HepG2 (cell line): ENCODE results near the gene VRK3. TPM values are rescaled to one million over a fixed set of nuclear protein-coding genes. Genes with fewer than 3 reads are reported as not detected.

Experiments
- AGO1 ChIP-seq: fragments of 200-400 bp; formaldehyde crosslinking; IDR thresholded peaks from 2 replicates; pipeline ENCODE4 v1.6.1; 2017; ENCODE audit warnings: mild to moderate bottlenecking, low read depth, low read length, moderate library complexity; ENCODE audit not compliant: poor library complexity, severe bottlenecking
- ATF2 ChIP-seq: sonication (generic); formaldehyde crosslinking; IDR thresholded peaks from 2 replicates; pipeline ENCODE4 v1.4.0; 2020; ENCODE audit warnings: missing genetic modification reagents
- CBX2 ChIP-seq, 2 experiments: fragments of 200-600 bp in 1 of 2; sonication (generic); formaldehyde crosslinking in 1 of 2; IDR thresholded peaks; 2 replicates each; pipeline versions ENCODE4 v1.7.0 to v1.8.1; 2018 to 2022; ENCODE audit warnings: low read depth in 2 of 2, low read length in 1 of 2, mild to moderate bottlenecking in 1 of 2, missing genetic modification reagents in 1 of 2
- CC2D1A ChIP-seq: sonication (generic); formaldehyde crosslinking; IDR thresholded peaks from 2 replicates; pipeline ENCODE4 v1.8.1; 2023; ENCODE audit warnings: mild to moderate bottlenecking, missing genetic modification reagents
- FIP1L1 ChIP-seq: fragments of 200-400 bp; formaldehyde crosslinking; IDR thresholded peaks from 2 replicates; pipeline ENCODE4 v1.6.1; 2018; ENCODE audit warnings: low read depth, mild to moderate bottlenecking, low read length, moderate library complexity, borderline replicate concordance; ENCODE audit not compliant: insufficient read depth
- FOXA1 ChIP-seq, 2 experiments: fragments of 450-650 bp in 1 of 2; sonication (generic) in 1 of 2; formaldehyde crosslinking in 1 of 2; IDR thresholded peaks; 2 replicates each; pipeline versions ENCODE4 v1.4.0 to v1.6.1; 2016 to 2020; ENCODE audit warnings: missing genetic modification reagents in 1 of 2
- FOXO1 ChIP-seq: sonication (generic); formaldehyde crosslinking; IDR thresholded peaks from 2 replicates; pipeline ENCODE4 v1.4.0; 2020; ENCODE audit warnings: missing genetic modification reagents
- GATAD1 ChIP-seq: IDR thresholded peaks from 2 replicates; pipeline ENCODE4 v1.6.1; 2016; ENCODE audit warnings: missing genetic modification reagents, missing compliant biosample characterization
- KMT2B ChIP-seq: IDR thresholded peaks from 2 replicates; pipeline ENCODE4 v1.6.1; 2016; ENCODE audit warnings: missing genetic modification reagents, missing compliant biosample characterization
- LBX2 ChIP-seq: sonication (generic); formaldehyde crosslinking; IDR thresholded peaks from 2 replicates; pipeline ENCODE4 v1.5.0; 2020; ENCODE audit warnings: missing genetic modification reagents, mild to moderate bottlenecking, borderline replicate concordance
- MED1 ChIP-seq: sonication (generic); formaldehyde crosslinking; IDR thresholded peaks from 2 replicates; pipeline ENCODE4 v1.4.0; 2020; ENCODE audit warnings: missing genetic modification reagents
- MLLT10 ChIP-seq: sonication (generic); formaldehyde crosslinking; IDR thresholded peaks from 2 replicates; pipeline ENCODE4 v1.4.0; 2020; ENCODE audit warnings: missing genetic modification reagents
- SALL2 ChIP-seq: sonication (generic); formaldehyde crosslinking; IDR thresholded peaks from 2 replicates; pipeline ENCODE4 v1.8.1; 2023; ENCODE audit warnings: mild to moderate bottlenecking, missing genetic modification reagents, inconsistent platforms
- SP4 ChIP-seq: sonication (generic); formaldehyde crosslinking; IDR thresholded peaks from 2 replicates; pipeline ENCODE4 v1.8.1; 2023; ENCODE audit warnings: mild to moderate bottlenecking, missing genetic modification reagents
- U2AF1 ChIP-seq: fragments of 200-400 bp; formaldehyde crosslinking; optimal IDR thresholded peaks from 2 replicates; pipeline ENCODE3; 2017; ENCODE audit warnings: mild to moderate bottlenecking, low read depth, low read length
- ZC3H13 ChIP-seq: sonication (generic); formaldehyde crosslinking; IDR thresholded peaks from 2 replicates; pipeline ENCODE4 v1.8.1; 2023; ENCODE audit warnings: mild to moderate bottlenecking, missing genetic modification reagents, moderate library complexity
- ZNF232 ChIP-seq: sonication (generic); formaldehyde crosslinking; IDR thresholded peaks from 2 replicates; pipeline ENCODE4 v1.4.0; 2020; ENCODE audit warnings: missing genetic modification reagents, borderline replicate concordance
- ZNF446 ChIP-seq: sonication (generic); formaldehyde crosslinking; IDR thresholded peaks from 2 replicates; pipeline ENCODE4 v1.5.0; 2020; ENCODE audit warnings: mild to moderate bottlenecking, missing genetic modification reagents
- ZNF652 ChIP-seq: IDR thresholded peaks from 2 replicates; pipeline ENCODE4 v1.6.1; 2016; ENCODE audit warnings: low read depth, borderline replicate concordance
- ZNF709 ChIP-seq: sonication (generic); formaldehyde crosslinking; IDR thresholded peaks from 2 replicates; pipeline ENCODE4 v1.5.0; 2020; ENCODE audit warnings: mild to moderate bottlenecking, missing genetic modification reagents
- ZNF781 ChIP-seq: sonication (generic); formaldehyde crosslinking; IDR thresholded peaks from 2 replicates; pipeline ENCODE4 v1.5.1; 2020; ENCODE audit warnings: borderline replicate concordance, mild to moderate bottlenecking, missing genetic modification reagents; ENCODE audit errors: not compliant biosample characterization
- polyA plus RNA-seq, 8 experiments: library from polyadenylated mRNA; depleted of rRNA in 3 of 8; stranded (reverse) in 7 of 8; unstranded in 1 of 8; fragments of >200 nt; fragmentation: Illumina TruSeq in 4 of 8; extraction: Trizol in 4 of 8; gene quantifications; 2 replicates each; pipeline versions ENCODE4 v1.2.1 to v1.2.3, GENCODE V29; 2011 to 2016; ENCODE audit warnings: low read depth in 4 of 8, missing spikeins in 1 of 8, mixed read lengths in 1 of 8; ENCODE audit not compliant: insufficient read depth in 1 of 8
- total RNA-seq, 5 experiments: library from RNA; depleted of rRNA; stranded (reverse); fragments of >200 nt; fragmentation: Illumina TruSeq; extraction: Trizol; gene quantifications; 2 replicates each; pipeline ENCODE4 v1.2.3, GENCODE V29; 2016; ENCODE audit warnings: low read depth in 1 of 5
- TF ChIP-seq, protein P1 (sequence below): sonication (generic); formaldehyde crosslinking; IDR thresholded peaks from 2 replicates; pipeline ENCODE4 v1.5.0; 2020; ENCODE audit warnings: missing genetic modification reagents
- TF ChIP-seq, protein P2 (sequence below): IDR thresholded peaks from 2 replicates; pipeline ENCODE4 v1.6.1; 2016; ENCODE audit warnings: low read depth
- TF ChIP-seq, protein P3 (sequence below): IDR thresholded peaks from 2 replicates; pipeline ENCODE4 v1.6.1; 2018; ENCODE audit warnings: missing genetic modification reagents, mild to moderate bottlenecking, missing compliant biosample characterization

The VRK3 gene
- total and polyA plus RNA-seq, 2 of the 13 experiments (the other 11 are each of a cell fraction or from before 2014, with no cell fraction given), result 23.8 to 28.3 TPM

- TF ChIP-seq FIP1L1 (no peak), FOXO1 (peak; percentile 98), MLLT10 (peak; percentile 97), ZNF446 (CRISPR knock-in tag) (peak; percentile 100), ATF2 (CRISPR knock-in tag) (peak; percentile 99), ZNF709 (CRISPR knock-in tag) (peak; percentile 100), ZNF652 (peak; percentile 79), ZNF781 (CRISPR knock-in tag) (peak; percentile 100), SALL2 (CRISPR knock-in tag) (peak; percentile 100), FOXA1 (IDR thresholded peaks at IDR 0.05) (no peak), FOXA1 (CRISPR knock-in tag; IDR thresholded peaks at IDR 0.05) (peak; percentile 69), U2AF1 (no peak), CC2D1A (peak; percentile 100), AGO1 (no peak), ZNF232 (peak; percentile 100), SP4 (CRISPR knock-in tag) (peak; percentile 99), GATAD1 (peak; percentile 91), LBX2 (peak; percentile 100), KMT2B (peak; percentile 99), CBX2 (IDR thresholded peaks at IDR 0.05; ENCODE audit: low read depth, low read length) (no peak), CBX2 (CRISPR knock-in tag; IDR thresholded peaks at IDR 0.05; ENCODE audit: low read depth) (peak; percentile 99), ZC3H13 (CRISPR knock-in tag) (peak; percentile 100), MED1 (CRISPR knock-in tag) (peak; percentile 96)
- TF ChIP-seq, protein P1, sequence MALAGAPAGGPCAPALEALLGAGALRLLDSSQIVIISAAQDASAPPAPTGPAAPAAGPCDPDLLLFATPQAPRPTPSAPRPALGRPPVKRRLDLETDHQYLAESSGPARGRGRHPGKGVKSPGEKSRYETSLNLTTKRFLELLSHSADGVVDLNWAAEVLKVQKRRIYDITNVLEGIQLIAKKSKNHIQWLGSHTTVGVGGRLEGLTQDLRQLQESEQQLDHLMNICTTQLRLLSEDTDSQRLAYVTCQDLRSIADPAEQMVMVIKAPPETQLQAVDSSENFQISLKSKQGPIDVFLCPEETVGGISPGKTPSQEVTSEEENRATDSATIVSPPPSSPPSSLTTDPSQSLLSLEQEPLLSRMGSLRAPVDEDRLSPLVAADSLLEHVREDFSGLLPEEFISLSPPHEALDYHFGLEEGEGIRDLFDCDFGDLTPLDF (CRISPR knock-in tag), result peak; percentile 98
- TF ChIP-seq, protein P2, sequence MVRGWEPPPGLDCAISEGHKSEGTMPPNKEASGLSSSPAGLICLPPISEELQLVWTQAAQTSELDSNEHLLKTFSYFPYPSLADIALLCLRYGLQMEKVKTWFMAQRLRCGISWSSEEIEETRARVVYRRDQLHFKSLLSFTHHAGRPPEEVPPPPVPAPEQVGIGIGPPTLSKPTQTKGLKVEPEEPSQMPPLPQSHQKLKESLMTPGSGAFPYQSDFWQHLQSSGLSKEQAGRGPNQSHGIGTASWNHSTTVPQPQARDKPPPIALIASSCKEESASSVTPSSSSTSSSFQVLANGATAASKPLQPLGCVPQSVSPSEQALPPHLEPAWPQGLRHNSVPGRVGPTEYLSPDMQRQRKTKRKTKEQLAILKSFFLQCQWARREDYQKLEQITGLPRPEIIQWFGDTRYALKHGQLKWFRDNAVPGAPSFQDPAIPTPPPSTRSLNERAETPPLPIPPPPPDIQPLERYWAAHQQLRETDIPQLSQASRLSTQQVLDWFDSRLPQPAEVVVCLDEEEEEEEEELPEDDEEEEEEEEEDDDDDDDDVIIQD (CRISPR knock-in tag), result peak; percentile 99
- TF ChIP-seq, protein P3, sequence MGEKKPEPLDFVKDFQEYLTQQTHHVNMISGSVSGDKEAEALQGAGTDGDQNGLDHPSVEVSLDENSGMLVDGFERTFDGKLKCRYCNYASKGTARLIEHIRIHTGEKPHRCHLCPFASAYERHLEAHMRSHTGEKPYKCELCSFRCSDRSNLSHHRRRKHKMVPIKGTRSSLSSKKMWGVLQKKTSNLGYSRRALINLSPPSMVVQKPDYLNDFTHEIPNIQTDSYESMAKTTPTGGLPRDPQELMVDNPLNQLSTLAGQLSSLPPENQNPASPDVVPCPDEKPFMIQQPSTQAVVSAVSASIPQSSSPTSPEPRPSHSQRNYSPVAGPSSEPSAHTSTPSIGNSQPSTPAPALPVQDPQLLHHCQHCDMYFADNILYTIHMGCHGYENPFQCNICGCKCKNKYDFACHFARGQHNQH (CRISPR knock-in tag), result peak; percentile 100
Measured at GRCh38 chr19:49987159-49987698, 37.9 kb downstream of the VRK3 start (continued).
